SK-N-SH (cell line): ENCODE measurements around the gene PLTP. TPM values are rescaled to one million over a fixed set of nuclear protein-coding genes. Genes with fewer than 3 reads are reported as not detected.

Experiments used
- CTCF ChIA-PET: fragments of 300-600, 350-600 bp; formaldehyde crosslinking; extraction: SDS; loops from one replicate; lab custom pipeline; 2021; lab: Yijun Ruan, JAX
- POLR2A ChIA-PET: fragments of 350-600 bp; sonication (Branson Sonifier 250); formaldehyde crosslinking; extraction: SDS; loops from one replicate; lab custom pipeline; 2020; ENCODE audit warnings: antibody characterized with exemption, inconsistent platforms; lab: Yijun Ruan, JAX
- DNase-seq: peaks from one replicate; pipeline ENCODE4 v3.0.0; 2012
- H2AFZ ChIP-seq: fragments of 200-600 bp; sonication (generic); 2 replicates; pipeline ENCODE4 v1.8.1; 2016; ENCODE audit warnings: antibody characterized with exemption, mild to moderate bottlenecking, low read depth
- H3F3A ChIP-seq: fragments of 200-600 bp; sonication (generic); replicated peaks from 2 replicates; pipeline ENCODE3; 2016; ENCODE audit warnings: antibody characterized with exemption, mild to moderate bottlenecking; ENCODE audit not compliant: insufficient read depth
- H3K27ac ChIP-seq, 2 experiments: fragments of 200-500 bp in 1 of 2; fragments of 200-600 bp in 1 of 2; sonication (Bioruptor generic) in 1 of 2; sonication (generic), shearing (Covaris generic) in 1 of 2; 2 replicates each; pipeline versions ENCODE4 v1.5.1 to v1.6.1; 2014 to 2016; ENCODE audit warnings: low read depth in 2 of 2, inconsistent platforms in 1 of 2, low read length in 1 of 2, mild to moderate bottlenecking in 1 of 2, mixed read lengths in 1 of 2
- H3K27me3 ChIP-seq: fragments of 200-600 bp; sonication (generic), shearing (Covaris generic); 2 replicates; pipeline ENCODE4 v1.6.1; 2016; ENCODE audit warnings: mixed run types; ENCODE audit not compliant: insufficient read depth
- H3K36me3 ChIP-seq, 2 experiments: fragments of 200-500 bp in 1 of 2; fragments of 200-600 bp in 1 of 2; sonication (Bioruptor generic) in 1 of 2; sonication (generic) in 1 of 2; replicated peaks in 1 of 2; 2 replicates each; pipeline versions ENCODE3 to v1.5.1; 2014 to 2016; ENCODE audit warnings: low read length in 1 of 2, mild to moderate bottlenecking in 1 of 2; ENCODE audit not compliant: insufficient read depth in 2 of 2, control insufficient read depth in 1 of 2
- H3K4me1 ChIP-seq, 2 experiments: fragments of 200-500 bp in 1 of 2; fragments of 200-600 bp in 1 of 2; sonication (Bioruptor generic) in 1 of 2; sonication (generic), shearing (Covaris generic) in 1 of 2; 2 replicates each; pipeline versions ENCODE4 v1.5.1 to v1.6.1; 2014 to 2016; ENCODE audit warnings: low read depth in 1 of 2, low read length in 1 of 2, mixed run types in 1 of 2; ENCODE audit not compliant: insufficient read depth in 2 of 2, control insufficient read depth in 1 of 2
- H3K4me2 ChIP-seq: fragments of 200-600 bp; sonication (generic), shearing (Covaris generic); 2 replicates; pipeline ENCODE4 v1.6.1; 2017; ENCODE audit warnings: mixed run types
- H3K4me3 ChIP-seq, 2 experiments: fragments of 200-500 bp in 1 of 2; fragments of 200-600 bp in 1 of 2; sonication (Bioruptor generic) in 1 of 2; sonication (generic), shearing (Covaris generic) in 1 of 2; 2 replicates each; pipeline versions ENCODE4 v1.5.1 to v1.8.1; 2014 to 2016; ENCODE audit warnings: low read depth in 2 of 2, inconsistent platforms in 1 of 2, low read length in 1 of 2, mild to moderate bottlenecking in 1 of 2, mixed read lengths in 1 of 2, moderate library complexity in 1 of 2
- H3K79me2 ChIP-seq: fragments of 200-600 bp; sonication (generic); 2 replicates; pipeline ENCODE4 v1.8.1; 2017; ENCODE audit warnings: mild to moderate bottlenecking; ENCODE audit not compliant: insufficient read depth
- H3K9ac ChIP-seq: fragments of 200-600 bp; sonication (generic); 2 replicates; pipeline ENCODE4 v1.6.1; 2017; ENCODE audit warnings: mixed run types
- H3K9me2 ChIP-seq: fragments of 200-600 bp; sonication (generic); 2 replicates; pipeline ENCODE4 v1.6.1; 2017; ENCODE audit warnings: mixed run types
- H3K9me3 ChIP-seq: fragments of 200-600 bp; sonication (generic); 2 replicates; pipeline ENCODE4 v1.6.1; 2017; ENCODE audit warnings: mixed run types, mild to moderate bottlenecking, moderate library complexity
- H4K20me1 ChIP-seq: fragments of 200-600 bp; sonication (generic); 2 replicates; pipeline ENCODE4 v1.6.1; 2017; ENCODE audit warnings: mild to moderate bottlenecking, mixed run types; ENCODE audit not compliant: insufficient read depth
- FOXM1 ChIP-seq: IDR thresholded peaks from 2 replicates; pipeline ENCODE4 v1.4.0; 2012; ENCODE audit warnings: low read depth, mild to moderate bottlenecking
- JUND ChIP-seq: IDR thresholded peaks from 2 replicates; pipeline ENCODE4 v1.4.0; 2012
- MEF2A ChIP-seq: IDR thresholded peaks from 2 replicates; pipeline ENCODE4 v1.4.0; 2012; ENCODE audit warnings: low read depth, borderline replicate concordance
- MXI1 ChIP-seq: IDR thresholded peaks from 2 replicates; pipeline ENCODE4 v1.6.1; 2012; ENCODE audit warnings: mild to moderate bottlenecking, low read depth, low read length, improper control_type of control experiment
- NFIC ChIP-seq: IDR thresholded peaks from 2 replicates; pipeline ENCODE4 v1.4.0; 2012; ENCODE audit warnings: borderline replicate concordance
- NRF1 ChIP-seq: IDR thresholded peaks from 2 replicates; pipeline ENCODE4 v1.6.1; 2012; ENCODE audit warnings: low read depth, mild to moderate bottlenecking, low read length
- RAD21 ChIP-seq: IDR thresholded peaks from 2 replicates; pipeline ENCODE4 v1.6.1; 2012; ENCODE audit warnings: mild to moderate bottlenecking, low read length
- RCOR1 ChIP-seq: fragments of 150-350 bp; IDR thresholded peaks from 2 replicates; pipeline ENCODE4 v1.6.1; 2017; ENCODE audit warnings: antibody characterized with exemption, low read length
- RFX5 ChIP-seq: IDR thresholded peaks from 2 replicates; pipeline ENCODE4 v1.6.1; 2012; ENCODE audit warnings: mild to moderate bottlenecking, improper control_type of control experiment, low read length
- SMC3 ChIP-seq: IDR thresholded peaks from 2 replicates; pipeline ENCODE4 v1.6.1; 2012; ENCODE audit warnings: low read depth, low read length, improper control_type of control experiment
- TAF1 ChIP-seq: IDR thresholded peaks from 2 replicates; pipeline ENCODE4 v1.6.1; 2012; ENCODE audit warnings: low read depth, mild to moderate bottlenecking, low read length, moderate library complexity, borderline replicate concordance
- TCF12 ChIP-seq: IDR thresholded peaks from 2 replicates; pipeline ENCODE4 v1.4.0; 2012
- USF1 ChIP-seq: IDR thresholded peaks from 2 replicates; pipeline ENCODE4 v1.4.0; 2012; ENCODE audit warnings: low read depth, borderline replicate concordance
- WGBS: methylation state at CpG from one replicate; pipeline ENCODE4 v1.1.6; 2017; ENCODE audit warnings: low lambda C conversion rate; 5-methylcytosine and 5-hydroxymethylcytosine counted together
- polyA plus RNA-seq, 3 experiments: library from polyadenylated mRNA; depleted of rRNA; stranded (reverse); fragments of >200 nt; gene quantifications; 2 replicates each; pipeline ENCODE4 v1.2.3, GENCODE V29; 2012
- TF ChIP-seq, protein P1 (sequence below): IDR thresholded peaks from 2 replicates; pipeline ENCODE4 v1.6.1; 2012; ENCODE audit warnings: mild to moderate bottlenecking, low read depth, low read length, moderate library complexity
- TF ChIP-seq, protein P2 (sequence below): IDR thresholded peaks from 2 replicates; pipeline ENCODE4 v1.4.0; 2012; ENCODE audit warnings: low read depth
- TF ChIP-seq, protein P3 (sequence below): IDR thresholded peaks from 2 replicates; pipeline ENCODE4; 2012

Gene PLTP
- polyA plus RNA-seq, 1 of the 3 experiments (the other 2 are of a cell fraction) = 154 TPM

GRCh38 chr20:45897692-45898091, 14.3 kb downstream of the PLTP start:
- CTCF ChIA-PET = interaction anchor here (0.9 to 1.2 kb wide), 2 partner anchors 8 to 98 kb away, joined by 3 to 4 read pairs; no protein-coding TSS in a partner anchor
- WGBS = 100% methylated on average over 1 of the region's 7 CpGs

GRCh38 chr20:45897289-45897688, 14.7 kb downstream of the PLTP start:
- Histone ChIP-seq H3K9me2 (no peaks in the 10 kb centered on the region), H3K27me3 (no peaks in the 10 kb centered on the region), H3F3A (peaks cover 13% of the 10 kb centered on the region), H3K79me2 (peaks cover 3% of the 10 kb centered on the region), H3K36me3 (peaks cover 24 to 50% of the 10 kb centered on the region in 2 experiments), H3K4me1 (peaks cover 0 to under 1% of the 10 kb centered on the region in 2 experiments; a peak in 1 of 4 replicates), H3K27ac (no peak overlapping the region), H3K9me3 (no peaks in the 10 kb centered on the region), H3K4me3 (no peak overlapping the region), H3K4me2 (no peak overlapping the region), H3K9ac (no peak overlapping the region), H2AFZ (no peak overlapping the region), H4K20me1 (no peaks in the 10 kb centered on the region)
- ChIA-PET CTCF (interaction anchor here (0.6 to 1.2 kb wide), 3 partner anchors 8 to 98 kb away, joined by 3 to 4 read pairs (median 3); no protein-coding TSS in a partner anchor), POLR2A (no interaction called here)
- DNase-seq = no peak
- 82% methylated on average over 2 of the region's 2 CpGs for WGBS
- TF ChIP-seq RCOR1 (no peak), FOXM1 (no peak), RAD21 (no peak), MXI1 (no peak), NRF1 (no peak), RFX5 (no peak), JUND (no peak), TCF12 (no peak), NFIC (no peak), SMC3 (no peak), USF1 (no peak), MEF2A (no peak), TAF1 (no peak)
- TF ChIP-seq, protein P1, sequence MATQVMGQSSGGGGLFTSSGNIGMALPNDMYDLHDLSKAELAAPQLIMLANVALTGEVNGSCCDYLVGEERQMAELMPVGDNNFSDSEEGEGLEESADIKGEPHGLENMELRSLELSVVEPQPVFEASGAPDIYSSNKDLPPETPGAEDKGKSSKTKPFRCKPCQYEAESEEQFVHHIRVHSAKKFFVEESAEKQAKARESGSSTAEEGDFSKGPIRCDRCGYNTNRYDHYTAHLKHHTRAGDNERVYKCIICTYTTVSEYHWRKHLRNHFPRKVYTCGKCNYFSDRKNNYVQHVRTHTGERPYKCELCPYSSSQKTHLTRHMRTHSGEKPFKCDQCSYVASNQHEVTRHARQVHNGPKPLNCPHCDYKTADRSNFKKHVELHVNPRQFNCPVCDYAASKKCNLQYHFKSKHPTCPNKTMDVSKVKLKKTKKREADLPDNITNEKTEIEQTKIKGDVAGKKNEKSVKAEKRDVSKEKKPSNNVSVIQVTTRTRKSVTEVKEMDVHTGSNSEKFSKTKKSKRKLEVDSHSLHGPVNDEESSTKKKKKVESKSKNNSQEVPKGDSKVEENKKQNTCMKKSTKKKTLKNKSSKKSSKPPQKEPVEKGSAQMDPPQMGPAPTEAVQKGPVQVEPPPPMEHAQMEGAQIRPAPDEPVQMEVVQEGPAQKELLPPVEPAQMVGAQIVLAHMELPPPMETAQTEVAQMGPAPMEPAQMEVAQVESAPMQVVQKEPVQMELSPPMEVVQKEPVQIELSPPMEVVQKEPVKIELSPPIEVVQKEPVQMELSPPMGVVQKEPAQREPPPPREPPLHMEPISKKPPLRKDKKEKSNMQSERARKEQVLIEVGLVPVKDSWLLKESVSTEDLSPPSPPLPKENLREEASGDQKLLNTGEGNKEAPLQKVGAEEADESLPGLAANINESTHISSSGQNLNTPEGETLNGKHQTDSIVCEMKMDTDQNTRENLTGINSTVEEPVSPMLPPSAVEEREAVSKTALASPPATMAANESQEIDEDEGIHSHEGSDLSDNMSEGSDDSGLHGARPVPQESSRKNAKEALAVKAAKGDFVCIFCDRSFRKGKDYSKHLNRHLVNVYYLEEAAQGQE = no peak
- TF ChIP-seq, protein P2, sequence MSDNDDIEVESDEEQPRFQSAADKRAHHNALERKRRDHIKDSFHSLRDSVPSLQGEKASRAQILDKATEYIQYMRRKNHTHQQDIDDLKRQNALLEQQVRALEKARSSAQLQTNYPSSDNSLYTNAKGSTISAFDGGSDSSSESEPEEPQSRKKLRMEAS = no peak
- TF ChIP-seq, protein P3, sequence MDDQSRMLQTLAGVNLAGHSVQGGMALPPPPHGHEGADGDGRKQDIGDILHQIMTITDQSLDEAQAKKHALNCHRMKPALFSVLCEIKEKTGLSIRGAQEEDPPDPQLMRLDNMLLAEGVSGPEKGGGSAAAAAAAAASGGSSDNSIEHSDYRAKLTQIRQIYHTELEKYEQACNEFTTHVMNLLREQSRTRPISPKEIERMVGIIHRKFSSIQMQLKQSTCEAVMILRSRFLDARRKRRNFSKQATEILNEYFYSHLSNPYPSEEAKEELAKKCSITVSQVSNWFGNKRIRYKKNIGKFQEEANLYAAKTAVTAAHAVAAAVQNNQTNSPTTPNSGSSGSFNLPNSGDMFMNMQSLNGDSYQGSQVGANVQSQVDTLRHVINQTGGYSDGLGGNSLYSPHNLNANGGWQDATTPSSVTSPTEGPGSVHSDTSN = no peak
- TF ChIP-seq, all 33 proteins: peak for 0

More at GRCh38 chr20:45897692-45898091, 14.3 kb downstream of the PLTP start:
- peaks cover 13% of the 10 kb centered on the region for H3F3A ChIP-seq
- no peak overlapping the region for H3K4me2 ChIP-seq
- H3K4me1 ChIP-seq = no peaks in the 10 kb centered on the region; a peak in 1 of 4 replicates
- H3K9me2 ChIP-seq = no peaks in the 10 kb centered on the region
- H3K27ac ChIP-seq = no peak overlapping the region
- POLR2A ChIA-PET = no interaction called here
- no peaks in the 10 kb centered on the region for H4K20me1 ChIP-seq
- H3K36me3 ChIP-seq = peaks cover 24 to 50% of the 10 kb centered on the region in 2 experiments
- H3K9ac ChIP-seq = no peak overlapping the region
- H2AFZ ChIP-seq = no peak overlapping the region
- no peak overlapping the region for H3K4me3 ChIP-seq
- H3K9me3 ChIP-seq = no peaks in the 10 kb centered on the region
- H3K27me3 ChIP-seq = no peaks in the 10 kb centered on the region
- no peaks in the 10 kb centered on the region; the same call in 1 of the 2 replicates for H3K79me2 ChIP-seq
- no peak for DNase-seq
- TF ChIP-seq FOXM1 = no peak
